HG03066 (cell line): ENCODE data around the gene TSKS.

Experiments used
- ATAC-seq: cut with Tn5 transposase; IDR thresholded peaks from one replicate; pipeline ENCODE4 v1.9.1; 2021; ENCODE audit warnings: low read depth; ENCODE audit not compliant: unreplicated experiment

The TSKS gene

DNA sequence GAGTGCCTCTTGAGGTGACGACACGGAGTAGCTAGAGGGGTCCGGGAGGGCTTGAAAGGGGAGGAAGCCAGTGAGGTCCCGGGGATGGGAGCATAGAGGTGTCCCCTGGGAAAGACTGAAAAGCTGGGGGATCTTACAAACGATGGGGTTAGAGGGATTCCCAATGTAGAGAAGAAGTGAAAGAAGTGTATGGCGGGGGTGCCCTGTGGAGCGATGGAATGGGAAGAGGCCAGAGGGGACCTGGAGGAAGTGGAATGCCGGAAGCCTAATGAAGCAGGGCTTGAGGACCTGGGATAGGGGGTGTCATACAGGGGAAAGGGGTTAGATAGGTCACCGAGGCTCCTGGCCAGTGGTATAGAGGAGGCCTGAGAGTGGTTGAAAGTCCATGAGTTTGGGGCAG, 4.3 kb upstream of the TSKS start:
- ATAC-seq = no peak

DNA sequence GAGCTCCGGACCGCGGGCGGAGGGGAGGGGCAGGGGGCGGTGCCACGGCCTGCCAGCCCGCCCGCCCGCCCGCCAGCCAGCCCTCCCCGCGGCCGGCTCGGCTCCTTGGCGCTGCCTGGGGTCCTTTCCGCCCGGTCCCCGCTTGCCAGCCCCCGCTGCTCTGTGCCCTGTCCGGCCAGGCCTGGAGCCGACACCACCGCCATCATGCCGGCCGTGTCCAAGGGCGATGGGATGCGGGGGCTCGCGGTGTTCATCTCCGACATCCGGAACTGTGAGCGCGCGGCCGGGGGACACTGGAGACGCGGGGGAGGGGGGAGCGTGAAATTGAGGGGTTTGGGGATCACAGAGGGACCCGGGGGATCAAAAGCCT, 3.8 kb upstream of the TSKS start, which contains the start of gene AP2A1:
AP2A1 (plus strand) TSS at position 72 of the 370 bp plus-strand sequence; CDS start at position 205, 133 bp downstream.
- ATAC-seq = no peak

DNA sequence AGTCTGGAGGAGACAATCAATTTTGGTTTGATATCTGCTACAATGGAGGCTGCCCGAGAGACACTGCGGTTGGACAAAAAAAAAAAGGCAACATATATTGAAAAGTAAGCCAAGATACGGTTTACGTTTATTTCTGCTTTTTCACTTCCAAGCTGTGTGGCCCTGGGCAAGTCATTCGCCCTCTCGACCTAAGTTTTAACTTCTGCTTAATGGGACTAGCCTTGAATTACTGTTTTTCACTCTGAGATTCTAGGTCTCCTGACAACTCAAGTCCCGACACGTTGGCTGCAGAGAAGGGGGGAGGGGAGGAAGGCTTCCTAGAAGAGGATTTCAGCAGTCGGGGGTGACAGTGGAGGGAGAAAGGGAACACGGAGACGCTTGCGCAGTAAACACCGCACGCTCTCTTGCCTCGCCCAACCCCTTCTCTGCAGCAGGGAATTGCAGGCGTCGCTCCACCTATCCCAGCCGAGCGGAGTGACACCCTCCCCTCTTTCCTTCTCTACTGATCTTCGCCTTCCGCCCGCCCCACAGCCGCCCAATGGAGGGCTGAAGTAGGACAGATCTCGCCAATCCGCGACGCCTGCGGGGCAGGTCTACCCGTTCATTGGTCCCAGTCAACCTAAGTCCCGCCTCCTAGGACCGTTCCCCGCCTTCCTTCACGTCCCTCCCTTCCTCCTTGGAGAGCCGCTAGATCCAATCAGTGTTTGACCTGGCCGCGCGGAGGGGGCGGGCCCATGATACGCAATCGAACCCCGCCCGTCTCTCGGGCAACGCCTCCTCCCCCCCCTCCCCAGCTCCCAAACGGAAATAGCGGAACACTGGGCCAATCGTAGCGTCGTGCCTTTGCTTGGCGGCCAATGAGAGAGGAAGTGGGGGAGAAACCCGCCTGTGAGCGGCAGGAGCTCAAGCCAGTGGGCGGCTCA, 3.2 kb upstream of the TSKS start:
- ATAC-seq = peak; percentile 92

DNA sequence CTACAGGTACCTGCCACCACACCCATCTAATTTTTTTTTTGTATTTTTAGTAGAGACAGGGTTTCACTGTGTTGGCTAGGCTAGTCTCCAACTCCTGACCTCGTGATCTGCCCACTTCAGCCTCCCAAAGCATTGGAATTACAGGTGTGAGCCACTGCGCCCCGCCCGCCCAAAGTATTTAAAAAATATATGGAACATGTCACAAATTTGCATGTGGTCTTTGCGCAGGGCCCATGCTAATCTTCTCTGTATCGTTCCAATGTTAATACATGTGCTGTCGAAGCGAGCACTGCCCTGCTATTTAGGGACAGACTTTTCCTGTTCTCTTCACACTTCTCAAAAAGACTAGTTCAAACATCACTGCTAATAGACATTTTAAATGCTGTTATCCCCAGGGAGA, 1.2 kb upstream of the TSKS start:
- no peak for ATAC-seq

DNA sequence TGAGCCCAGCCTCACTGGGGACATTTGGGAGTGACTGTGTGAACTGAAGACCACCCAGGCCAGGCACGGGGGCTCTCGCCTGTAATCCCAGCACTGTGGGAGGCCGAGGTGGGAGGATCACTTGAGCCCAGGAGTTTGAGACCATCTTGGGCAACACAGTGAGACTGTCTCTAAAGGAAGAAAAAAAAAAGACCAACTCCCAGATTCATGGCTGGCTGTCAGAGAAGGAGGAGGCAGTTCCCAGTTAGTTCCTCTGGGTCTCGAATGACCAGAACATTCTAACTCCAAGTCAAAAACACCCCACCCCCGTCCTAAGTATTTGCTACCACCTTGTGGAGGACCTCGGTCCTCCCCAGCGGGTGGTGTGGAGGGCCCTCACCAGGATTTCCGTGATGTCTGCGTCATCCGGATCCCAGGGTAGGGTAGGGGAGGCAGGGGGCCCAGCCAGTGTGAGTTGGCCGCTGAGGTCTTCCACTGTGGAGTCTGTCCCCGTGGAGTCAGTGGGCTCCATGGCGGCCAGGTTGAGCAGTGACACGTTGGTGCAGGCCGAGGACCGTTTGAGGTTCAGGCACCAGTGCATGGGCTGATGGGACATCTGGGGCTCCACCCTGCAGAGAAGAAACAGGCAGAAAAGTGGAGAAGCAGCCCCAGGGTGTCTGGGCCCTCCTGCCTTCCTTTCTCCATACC, 1.3 kb downstream of the TSKS start:
- ATAC-seq = no peak

DNA sequence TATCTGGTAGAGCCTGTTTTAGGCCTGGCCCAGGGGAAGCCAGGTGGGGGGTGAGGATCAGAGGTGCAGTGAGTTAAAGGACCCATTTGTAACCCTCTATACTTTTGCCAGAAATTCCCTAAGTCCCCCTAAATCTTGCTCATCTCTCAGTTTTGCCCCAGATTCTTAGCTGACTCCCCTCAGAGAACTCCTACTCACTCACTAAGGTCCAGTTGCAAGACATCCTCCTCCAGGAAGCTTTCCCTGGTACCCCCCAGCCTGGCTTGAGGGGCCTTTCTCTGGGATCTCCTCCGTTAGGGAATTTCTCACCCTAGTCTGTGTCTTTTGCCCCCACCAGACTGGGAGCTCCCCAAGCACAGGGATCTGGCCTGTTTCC, 1.9 kb downstream of the TSKS start:
- no peak for ATAC-seq

DNA sequence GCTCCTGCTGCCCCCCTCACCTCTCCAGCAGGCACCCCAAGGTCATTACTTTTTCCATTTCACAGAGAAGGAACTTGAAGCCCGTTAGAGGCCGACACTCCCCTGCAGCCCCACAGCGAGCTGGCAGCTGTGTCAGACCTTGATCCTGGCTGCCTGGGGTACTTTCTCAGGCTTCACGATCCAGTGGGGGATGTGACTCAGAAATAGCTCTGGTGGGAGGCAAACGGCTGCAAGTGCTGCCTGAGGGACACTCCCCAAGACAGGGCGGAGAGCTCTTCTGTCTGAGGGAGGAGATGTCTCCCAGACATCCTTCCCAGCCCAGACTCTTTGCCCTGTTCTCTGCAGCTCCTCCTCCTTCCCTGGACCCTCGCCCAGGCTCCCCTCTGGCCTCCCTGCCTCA, 4.8 kb downstream of the TSKS start:
- no peak for ATAC-seq

DNA sequence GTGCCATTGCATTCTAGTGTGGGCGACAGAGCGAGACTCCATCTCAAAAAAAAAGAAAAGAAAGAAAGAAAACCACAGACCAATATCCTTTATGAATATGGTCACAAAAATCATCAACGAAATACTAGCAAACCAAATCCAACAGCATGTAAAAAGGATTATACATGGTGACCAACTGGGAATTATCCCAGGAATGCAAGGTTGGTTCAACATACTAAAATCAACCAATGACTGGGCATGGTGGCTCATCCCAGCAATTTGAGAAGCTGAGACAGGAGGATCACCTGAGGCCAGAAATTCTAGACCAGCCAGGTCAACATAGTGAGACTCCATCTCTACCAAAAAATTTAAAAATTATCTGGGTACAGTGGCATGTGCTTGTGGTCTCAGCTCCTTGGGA, 7.2 kb downstream of the TSKS start:
- no peak for ATAC-seq

DNA sequence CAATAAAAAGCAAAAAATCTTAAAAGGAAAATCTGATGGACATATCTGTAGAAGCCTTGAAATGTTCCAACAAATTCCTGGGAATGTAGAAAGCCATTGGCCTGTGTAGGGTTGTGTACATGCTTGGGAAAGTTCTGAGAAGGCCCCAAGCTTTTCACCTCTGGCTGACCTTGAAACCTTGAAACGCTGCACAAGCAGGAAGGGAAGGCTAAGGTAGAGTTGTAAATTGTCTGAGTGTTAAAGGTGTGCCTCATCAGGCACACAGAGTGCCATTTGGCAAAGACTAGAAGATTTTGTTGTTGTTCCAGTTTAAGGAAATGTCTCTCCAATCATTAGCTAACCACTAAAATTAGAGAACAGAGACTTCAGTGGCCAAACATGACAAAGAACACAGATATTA, 10.4 kb downstream of the TSKS start:
- no peak for ATAC-seq

DNA sequence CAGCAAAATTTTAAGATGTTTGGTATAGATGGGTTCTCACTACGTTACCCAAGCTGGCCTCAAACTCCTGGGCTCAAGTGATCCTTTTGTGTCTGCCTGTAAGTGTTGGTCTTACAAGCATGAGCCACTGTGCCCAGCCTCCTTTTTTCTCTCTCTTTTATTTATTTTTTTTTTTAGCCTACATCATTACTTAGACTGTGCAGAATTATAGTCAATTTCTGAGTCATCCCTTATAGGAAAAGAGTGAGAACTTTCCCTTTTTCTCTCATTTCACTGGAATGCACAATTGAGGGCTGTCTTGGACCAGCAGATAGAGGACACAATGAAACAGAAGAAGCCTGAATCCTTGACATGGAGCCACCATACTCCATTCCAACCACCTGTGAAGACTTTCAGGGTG, 13.3 kb downstream of the TSKS start:
- no peak for ATAC-seq

DNA sequence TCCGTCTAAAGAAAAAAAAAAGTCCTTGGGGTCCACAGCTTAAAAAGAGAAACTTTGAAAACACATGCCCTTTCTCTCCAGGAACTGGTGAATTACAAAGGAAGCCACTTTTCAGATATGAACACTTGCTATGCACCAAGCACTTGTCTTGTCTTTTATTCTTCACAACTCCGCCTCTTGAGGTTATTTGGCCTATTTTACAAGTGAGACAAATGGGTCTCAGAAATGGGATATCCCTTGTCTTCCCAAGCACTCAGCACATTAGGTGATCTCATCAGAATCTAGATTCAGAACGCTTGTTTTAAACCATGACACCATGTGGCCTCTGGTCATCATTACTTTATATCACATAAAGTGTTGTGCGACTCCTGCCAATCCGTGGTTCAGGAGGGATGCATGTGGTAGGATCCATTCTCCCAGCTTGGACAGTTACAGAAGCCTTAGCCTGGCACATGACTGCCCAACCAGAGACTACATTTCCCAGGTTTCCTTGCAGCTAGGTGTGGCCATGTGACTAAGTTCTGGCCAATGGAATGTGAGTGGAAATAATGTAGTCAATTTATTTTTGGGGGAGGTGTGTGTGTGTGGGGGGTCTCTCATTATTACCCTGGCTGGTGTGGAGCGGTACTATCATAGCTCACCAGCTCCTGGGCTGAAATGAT, 13.9 kb downstream of the TSKS start:
- no peak for ATAC-seq

DNA sequence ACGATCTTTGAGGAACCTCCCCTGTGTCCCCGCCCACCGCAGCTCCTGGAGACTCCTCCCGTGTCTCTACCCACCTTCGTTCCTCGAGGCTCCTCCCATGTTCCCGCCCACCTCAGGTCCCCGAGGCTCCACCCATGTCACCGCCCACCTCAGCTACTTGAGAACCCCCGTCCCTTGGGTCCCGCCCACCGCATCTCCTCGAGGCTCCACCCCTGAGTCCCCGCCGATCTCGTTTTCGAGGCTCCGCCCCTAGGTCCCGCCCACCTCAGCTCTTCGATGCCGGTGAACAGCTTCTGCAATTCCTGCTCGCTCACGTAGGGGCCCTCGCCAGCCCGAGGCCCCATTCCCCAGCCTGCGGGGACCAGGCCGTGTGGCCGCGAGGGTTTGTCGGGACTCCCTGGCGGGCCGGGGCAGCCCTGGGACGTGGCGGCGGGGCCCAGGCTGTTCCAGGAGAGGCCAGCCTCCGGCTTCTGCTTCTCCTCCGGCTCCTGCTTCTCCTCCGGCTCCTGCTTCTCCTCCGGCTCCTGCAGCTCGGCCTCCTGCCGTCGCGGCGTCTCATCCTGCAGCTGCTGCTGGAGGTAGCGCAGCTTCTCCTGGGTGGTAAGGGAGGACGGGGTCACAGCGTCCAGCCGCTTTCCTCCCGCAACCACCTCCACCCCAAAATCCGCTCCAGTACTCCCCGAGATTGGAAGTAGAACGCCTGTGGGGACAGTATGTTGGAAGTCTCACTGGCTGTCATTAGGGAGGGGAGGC, 16.7 kb downstream of the TSKS start:
- ATAC-seq = no peak

DNA sequence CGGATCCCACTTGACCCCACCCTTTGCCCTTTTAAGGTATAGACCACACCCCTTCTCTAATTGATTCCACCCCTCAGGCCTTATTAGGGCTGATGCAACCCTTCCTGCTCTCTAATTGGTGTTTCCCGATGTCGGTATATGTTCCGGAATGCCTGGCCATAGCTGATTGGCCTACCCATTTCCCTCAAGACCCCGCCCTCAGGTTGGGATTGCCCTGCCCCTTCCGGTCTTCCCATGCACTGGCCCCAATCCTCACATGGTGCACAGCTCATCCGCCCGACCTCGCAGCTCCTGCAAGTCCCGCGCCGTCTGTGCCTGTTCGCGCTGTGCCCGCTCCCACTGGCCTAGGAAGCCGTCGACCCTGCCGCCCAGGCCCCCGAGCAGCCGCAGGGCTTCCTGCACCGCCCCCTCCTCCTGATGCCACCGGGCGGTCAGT, 18.1 kb downstream of the TSKS start:
- ATAC-seq = no peak

DNA sequence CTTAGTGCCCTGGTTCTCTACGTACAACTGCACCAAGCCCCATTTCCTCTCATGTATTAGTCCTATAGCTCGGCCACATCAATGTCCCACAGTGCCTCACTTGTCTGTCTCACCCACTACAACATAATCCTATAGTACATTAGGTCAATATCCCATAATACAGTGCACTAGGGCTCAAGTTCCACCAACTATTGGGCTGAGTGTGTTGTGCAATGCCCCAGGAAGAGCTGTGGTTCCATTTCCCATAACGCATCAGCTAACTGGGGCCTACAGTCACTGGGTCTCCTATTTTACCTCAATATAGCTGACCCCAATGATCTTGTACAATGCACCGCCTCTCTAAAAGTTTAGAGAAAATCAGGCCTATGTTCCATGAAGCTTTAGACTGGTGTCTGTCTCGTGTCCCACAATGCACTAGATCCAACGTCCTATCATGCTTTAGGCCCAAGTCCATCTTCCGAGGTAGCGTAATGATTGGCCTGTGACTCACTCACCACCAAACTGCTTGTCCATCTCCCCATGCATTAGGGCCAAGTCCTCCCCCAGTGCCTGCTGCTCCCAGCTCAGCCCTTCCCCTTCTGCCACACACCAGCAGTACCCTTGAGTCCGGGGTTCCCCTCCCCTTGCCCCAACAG, 21.8 kb downstream of the TSKS start:
- no peak for ATAC-seq

DNA sequence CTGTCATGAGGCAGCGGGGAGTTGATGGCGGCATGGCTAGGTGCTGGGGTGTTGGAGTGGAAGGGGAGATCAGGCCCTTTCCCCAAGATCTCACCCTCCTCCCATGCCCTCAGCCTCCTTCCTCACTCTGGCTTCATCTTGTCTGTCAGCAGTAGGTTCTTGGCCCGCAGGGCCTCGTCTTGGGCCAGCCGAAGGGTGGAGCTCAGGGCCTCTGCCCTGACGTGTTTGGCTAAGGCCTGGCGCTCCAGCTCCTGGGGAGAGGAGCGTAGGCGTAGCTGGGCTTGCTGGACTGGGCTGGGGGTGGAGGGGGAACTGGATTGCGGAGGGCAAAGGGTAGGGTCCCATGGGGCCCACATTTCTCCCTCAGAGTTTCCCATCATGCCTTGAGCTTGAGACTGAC, 23.2 kb downstream of the TSKS start:
- ATAC-seq = no peak

DNA sequence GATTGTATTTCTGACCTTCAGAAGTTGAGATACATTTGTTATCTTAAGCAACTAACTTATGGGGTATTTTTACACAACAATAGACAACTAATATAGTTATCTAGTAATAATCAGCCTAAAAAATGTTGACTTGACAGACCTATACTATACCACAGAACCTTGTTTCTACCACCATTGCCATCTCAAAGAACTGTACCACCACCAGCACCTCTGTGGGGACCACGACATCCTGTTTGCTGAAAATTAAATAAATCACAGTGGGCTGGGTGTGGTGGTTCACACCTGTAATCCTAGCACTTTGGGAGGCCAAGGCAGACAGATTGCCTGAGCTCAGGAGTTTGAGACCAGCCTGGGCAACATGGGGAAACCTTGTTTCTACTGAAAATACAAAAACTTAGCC, 24.0 kb downstream of the TSKS start:
- no peak for ATAC-seq

DNA sequence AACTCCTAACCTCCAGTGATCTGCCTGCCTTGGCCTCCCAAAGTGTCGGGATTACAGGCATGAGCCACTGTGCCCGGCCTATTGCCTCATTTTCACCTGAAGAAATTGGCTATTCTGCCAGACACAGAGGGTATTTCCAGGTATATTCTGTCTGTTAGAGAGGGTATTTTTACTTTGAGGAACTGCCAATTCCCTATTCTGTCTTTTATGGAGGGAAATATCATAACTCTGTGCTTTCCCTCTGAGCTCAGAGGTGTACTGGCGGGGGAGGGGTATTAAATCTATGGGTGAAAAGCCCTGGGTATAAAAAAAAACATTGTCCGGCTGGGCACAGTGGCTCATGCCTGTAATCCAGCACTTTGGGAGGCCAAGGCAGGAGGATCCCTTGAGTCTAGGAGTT, 24.8 kb downstream of the TSKS start:
- no peak for ATAC-seq

DNA sequence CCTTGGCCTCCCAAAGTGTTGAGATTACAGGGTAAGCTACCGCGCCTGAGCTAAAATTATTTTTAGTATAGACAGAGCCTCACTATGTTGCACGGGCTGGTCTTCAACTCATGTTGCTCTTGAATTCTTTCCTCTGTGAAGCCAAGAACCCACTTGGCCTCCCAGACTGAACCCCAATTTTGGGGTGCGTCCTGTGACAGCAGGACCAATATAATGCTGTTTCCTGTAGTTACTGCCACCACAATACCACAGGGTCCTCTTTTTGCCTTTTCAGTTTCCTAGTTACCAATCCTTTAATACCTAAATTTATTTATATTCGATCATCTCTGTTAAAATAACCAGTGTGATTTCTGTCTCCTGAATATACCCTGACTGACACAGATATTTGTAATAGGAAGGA, 32.9 kb downstream of the TSKS start:
- no peak for ATAC-seq

DNA sequence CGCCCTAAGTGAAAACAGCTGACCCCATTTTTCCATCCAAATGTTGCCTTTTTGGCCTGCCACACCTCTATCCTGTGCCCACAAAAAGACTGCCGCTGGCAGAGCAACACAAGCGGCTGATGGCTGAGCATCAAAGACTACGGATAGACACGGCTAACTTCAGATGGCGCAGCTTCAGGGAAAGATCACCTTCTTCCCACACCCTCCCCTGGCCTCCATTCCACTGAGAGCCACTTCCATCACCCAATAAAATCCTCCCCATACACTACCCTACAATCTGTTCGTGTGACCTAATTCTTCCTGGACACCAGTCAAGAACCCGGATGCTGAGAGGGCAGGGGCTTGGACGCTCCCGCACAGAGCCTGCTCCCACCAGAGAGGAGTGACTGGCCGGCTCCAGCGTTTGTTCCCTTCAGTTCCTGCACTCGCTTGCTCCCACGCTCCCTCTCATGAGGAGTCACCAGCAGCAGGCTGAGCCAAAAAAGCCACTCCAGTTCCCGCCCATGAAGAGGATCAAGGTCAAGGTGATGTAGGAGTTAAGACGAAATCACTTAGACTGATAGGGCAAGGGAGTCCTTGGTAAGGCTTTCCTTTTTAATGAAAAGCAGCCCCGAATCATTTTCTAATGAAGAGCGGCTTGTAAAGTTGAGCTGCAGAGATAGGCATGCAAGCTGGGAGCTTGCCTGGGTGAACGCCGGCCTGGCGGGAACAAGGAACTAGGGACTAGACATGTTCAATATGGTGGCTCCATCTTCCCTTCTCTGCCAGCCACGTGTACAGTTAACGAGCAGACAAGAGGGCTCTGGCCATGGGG, 35.7 kb downstream of the TSKS start:
- ATAC-seq = no peak
